Nephron progenitor cell (in vitro differentiated cells): Measurements from ENCODE around the gene ROBO4.

Experiments
- DNase-seq: peaks from one replicate; pipeline ENCODE4 v3.0.0; 2021
- H3K27ac Mint-ChIP-seq: 2 replicates; pipeline ENCODE4 v1.8.0; 2021; ENCODE audit warnings: mild to moderate bottlenecking, moderate library complexity, mixed read lengths
- H3K27me3 Mint-ChIP-seq: 2 replicates; pipeline ENCODE4 v1.8.0; 2021; ENCODE audit warnings: mild to moderate bottlenecking, low read depth, mixed read lengths; ENCODE audit not compliant: poor library complexity
- H3K36me3 Mint-ChIP-seq: 2 replicates; pipeline ENCODE4 v1.8.0; 2021; ENCODE audit warnings: low read depth, mixed read lengths
- H3K4me1 Mint-ChIP-seq: 2 replicates; pipeline ENCODE4 v1.8.0; 2021; ENCODE audit warnings: mixed read lengths
- H3K4me3 Mint-ChIP-seq: 2 replicates; pipeline ENCODE4 v1.8.0; 2021; ENCODE audit warnings: mild to moderate bottlenecking, moderate library complexity, mixed read lengths
- H3K9me3 Mint-ChIP-seq: 2 replicates; pipeline ENCODE4 v1.8.0; 2021; ENCODE audit warnings: mild to moderate bottlenecking, moderate library complexity, mixed read lengths
- TF ChIP-seq, protein P1 (sequence below): fragments of 200-600 bp; sonication (generic); IDR thresholded peaks from 2 replicates; pipeline ENCODE4 v1.5.0; 2021; ENCODE audit warnings: antibody characterized with exemption

ROBO4 gene

DNA sequence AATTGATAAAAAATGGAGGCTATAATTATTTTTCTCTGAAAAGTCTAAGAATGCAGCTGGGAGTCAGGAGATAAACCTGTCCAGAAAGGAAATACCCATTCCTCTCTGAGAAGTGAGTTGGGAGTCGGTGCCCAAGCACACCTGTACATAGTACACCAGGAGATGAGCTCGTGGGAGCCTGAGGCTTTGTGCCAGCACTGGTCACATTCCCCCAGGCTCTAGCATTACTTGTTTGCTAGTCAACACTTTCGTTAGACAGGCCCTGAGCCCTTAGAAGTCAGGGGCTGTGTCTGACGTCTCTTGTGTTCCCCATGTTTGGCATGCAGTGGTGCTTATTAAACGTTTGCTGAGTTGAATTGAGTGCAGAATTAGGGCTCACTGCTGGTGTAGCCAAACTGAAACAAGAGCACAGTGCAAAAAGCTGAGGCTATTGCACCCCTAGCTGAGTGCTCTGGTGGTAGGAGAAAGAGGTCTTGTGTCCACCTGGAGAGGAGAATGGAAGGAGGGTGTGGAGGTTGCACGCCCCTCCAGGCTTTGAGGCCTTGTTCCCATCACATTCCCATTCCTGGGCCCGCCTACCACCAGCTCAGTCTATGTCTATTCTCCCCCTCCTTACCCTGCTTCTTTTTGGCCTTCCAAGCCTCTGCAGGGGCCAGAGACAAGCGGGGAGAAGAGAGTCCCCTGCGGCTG lies 6.8 kb downstream of the ROBO4 start:
- Mint-ChIP-seq H3K27ac (no peak overlapping the region), H3K27me3 (peaks cover 40% of the 10 kb centered on the region), H3K4me3 (peak overlapping the region; percentile 44), H3K36me3 (no peaks in the 10 kb centered on the region), H3K4me1 (peaks cover 56% of the 10 kb centered on the region), H3K9me3 (no peaks in the 10 kb centered on the region)
- no peak for DNase-seq
- TF ChIP-seq, protein P1, sequence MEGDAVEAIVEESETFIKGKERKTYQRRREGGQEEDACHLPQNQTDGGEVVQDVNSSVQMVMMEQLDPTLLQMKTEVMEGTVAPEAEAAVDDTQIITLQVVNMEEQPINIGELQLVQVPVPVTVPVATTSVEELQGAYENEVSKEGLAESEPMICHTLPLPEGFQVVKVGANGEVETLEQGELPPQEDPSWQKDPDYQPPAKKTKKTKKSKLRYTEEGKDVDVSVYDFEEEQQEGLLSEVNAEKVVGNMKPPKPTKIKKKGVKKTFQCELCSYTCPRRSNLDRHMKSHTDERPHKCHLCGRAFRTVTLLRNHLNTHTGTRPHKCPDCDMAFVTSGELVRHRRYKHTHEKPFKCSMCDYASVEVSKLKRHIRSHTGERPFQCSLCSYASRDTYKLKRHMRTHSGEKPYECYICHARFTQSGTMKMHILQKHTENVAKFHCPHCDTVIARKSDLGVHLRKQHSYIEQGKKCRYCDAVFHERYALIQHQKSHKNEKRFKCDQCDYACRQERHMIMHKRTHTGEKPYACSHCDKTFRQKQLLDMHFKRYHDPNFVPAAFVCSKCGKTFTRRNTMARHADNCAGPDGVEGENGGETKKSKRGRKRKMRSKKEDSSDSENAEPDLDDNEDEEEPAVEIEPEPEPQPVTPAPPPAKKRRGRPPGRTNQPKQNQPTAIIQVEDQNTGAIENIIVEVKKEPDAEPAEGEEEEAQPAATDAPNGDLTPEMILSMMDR, result no peak

DNA sequence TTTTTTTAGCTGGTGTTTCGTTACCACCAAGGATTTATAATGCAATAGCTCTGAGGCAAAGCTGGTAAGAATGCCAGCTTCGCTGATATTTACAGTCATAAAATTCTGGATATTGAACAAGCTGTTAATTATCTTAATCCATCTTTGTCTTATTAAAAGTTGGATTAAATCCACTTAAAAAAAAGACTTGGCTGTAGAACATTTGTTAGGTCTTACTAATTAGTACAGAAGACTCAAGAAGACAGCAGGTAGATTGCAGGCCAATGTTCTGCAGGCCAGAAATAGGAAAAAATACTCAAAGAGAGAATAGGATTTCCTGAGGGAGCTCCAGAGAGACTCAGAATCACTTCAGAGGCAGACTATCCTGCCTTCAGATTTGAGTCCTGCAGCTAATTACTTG lies 7.5 kb downstream of the ROBO4 start:
- Mint-ChIP-seq H3K27ac (no peak overlapping the region), H3K4me1 (peaks cover 62% of the 10 kb centered on the region), H3K27me3 (peaks cover 40% of the 10 kb centered on the region), H3K4me3 (no peak overlapping the region), H3K9me3 (no peaks in the 10 kb centered on the region), H3K36me3 (no peaks in the 10 kb centered on the region)
- DNase-seq, result no peak
- TF ChIP-seq, protein P1, result no peak

DNA sequence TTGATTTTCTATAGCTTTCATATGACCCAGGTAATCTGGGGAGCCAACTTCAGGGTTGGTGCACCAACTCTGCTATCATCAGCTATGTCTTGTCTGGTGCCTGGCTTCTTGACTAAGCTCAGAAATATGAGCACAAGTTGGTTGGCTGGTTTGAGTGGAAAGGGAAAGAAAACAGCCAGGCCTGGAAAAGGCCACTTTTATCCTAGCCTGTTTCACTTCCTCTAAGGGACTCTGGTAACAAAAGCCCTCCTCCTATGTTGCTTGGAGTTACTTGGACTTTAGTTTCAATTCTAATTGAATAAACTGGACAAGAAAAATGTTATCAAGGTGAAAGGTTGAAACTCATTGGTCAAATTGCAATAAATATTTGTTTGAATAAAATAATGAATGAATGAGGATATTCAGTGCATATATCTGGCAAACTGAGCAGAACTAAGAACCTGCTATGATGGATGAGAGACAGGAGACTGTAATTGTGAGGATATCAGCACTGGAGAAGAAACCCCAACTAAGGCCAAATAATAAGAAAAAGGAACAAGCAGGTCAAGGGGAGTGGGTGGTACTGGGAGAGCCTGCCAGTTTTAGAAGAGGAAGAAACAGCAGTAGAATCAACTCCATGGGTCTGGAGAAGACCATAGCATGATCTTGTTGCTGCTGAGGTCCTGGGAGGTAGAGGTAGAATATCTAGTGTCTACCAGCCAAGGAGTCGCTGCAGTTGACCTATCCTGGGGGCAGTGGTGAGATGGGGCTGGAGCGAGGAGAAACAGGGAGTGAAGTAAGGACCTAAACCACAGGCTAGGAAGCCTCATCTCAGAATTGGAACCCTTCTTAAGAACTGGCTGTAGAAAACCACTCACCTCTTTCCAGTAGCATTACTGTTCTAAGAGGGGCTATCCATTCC lies 8.2 kb downstream of the ROBO4 start:
- TF ChIP-seq, protein P1, result no peak
- peaks cover 41% of the 10 kb centered on the region for H3K27me3 Mint-ChIP-seq
- H3K4me3 Mint-ChIP-seq, result no peak overlapping the region
- no peak for DNase-seq
- no peak overlapping the region for H3K27ac Mint-ChIP-seq
- H3K9me3 Mint-ChIP-seq, result no peaks in the 10 kb centered on the region
- no peaks in the 10 kb centered on the region for H3K36me3 Mint-ChIP-seq
- peaks cover 63% of the 10 kb centered on the region for H3K4me1 Mint-ChIP-seq

DNA sequence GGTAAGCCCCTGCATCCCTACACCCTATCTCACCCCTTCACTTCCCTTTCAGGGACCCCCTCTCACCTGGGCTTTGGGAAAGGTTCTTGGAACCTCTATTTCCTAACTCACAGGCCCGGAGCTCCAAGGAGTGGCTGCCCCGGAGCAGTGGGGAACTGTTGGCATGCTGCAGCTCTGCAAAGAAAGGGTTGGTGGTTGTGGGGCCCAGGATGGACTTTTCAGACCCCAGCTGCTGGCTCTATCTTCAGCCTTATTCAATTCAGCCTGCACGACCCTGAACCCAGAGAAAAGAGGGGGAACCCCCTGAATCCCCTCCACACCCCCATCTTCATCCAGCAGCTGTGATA lies 10.0 kb downstream of the ROBO4 start:
- H3K9me3 Mint-ChIP-seq, result no peaks in the 10 kb centered on the region
- peaks cover 79% of the 10 kb centered on the region for H3K4me1 Mint-ChIP-seq
- H3K27me3 Mint-ChIP-seq, result peaks cover 42% of the 10 kb centered on the region
- TF ChIP-seq, protein P1, result no peak
- DNase-seq, result no peak
- H3K27ac Mint-ChIP-seq, result no peak overlapping the region
- no peak overlapping the region for H3K4me3 Mint-ChIP-seq
- H3K36me3 Mint-ChIP-seq, result no peaks in the 10 kb centered on the region

DNA sequence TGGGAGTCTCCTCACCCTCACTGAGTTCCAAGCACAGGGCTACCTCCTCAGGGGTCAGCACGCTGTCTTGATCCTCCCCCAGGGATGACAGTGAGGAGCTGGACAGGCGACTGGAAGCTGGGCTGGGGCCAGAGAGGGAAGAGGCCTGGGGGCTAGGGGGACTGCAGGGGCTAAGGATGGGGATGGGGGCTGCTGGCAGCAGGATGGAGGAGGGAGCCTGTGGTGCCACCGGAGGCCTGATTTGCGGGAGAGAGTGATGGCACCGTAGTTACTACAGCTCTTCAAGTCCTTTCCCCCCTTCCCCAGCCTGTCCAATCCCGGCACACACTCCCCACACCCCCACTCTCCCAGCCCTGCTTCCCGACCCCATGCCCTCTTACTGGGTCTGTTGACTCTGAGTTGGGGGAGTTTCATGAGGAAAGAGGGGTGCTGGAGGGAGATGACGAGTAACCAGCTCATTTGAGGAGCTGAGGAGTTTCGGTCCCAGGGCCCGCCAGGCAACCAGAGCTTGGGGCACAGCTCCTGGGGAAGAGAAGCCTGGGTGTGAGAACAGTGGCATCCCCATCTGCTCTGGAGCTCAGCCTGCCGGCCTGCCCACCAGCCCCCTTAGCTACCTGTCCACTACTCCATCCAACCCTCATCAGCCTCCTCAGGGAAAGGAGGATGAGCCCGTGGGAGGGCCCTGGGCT lies 10.5 kb downstream of the ROBO4 start:
- Mint-ChIP-seq H3K27me3 (peaks cover 45% of the 10 kb centered on the region), H3K27ac (no peak overlapping the region), H3K9me3 (no peaks in the 10 kb centered on the region), H3K36me3 (no peaks in the 10 kb centered on the region), H3K4me1 (peaks cover 79% of the 10 kb centered on the region), H3K4me3 (no peak overlapping the region)
- TF ChIP-seq, protein P1, result no peak
- DNase-seq, result no peak
